CD4-positive, alpha-beta T cell treated with Interleukin-17A for 1 hour (primary cell): ENCODE data around the gene SFMBT2.
A peak's percentile ranks its signal among the peaks of the same experiment; 100 is the strongest.
"Not testable (repeated sequence)": the region's sequence is repeated elsewhere in the genome, so short reads cannot be mapped to it uniquely, and the experiment has no call there.

ENCODE experiments used
- DNase-seq: peaks from one replicate; pipeline ENCODE4 v3.0.0-alpha.2; 2020

The SFMBT2 gene

DNA sequence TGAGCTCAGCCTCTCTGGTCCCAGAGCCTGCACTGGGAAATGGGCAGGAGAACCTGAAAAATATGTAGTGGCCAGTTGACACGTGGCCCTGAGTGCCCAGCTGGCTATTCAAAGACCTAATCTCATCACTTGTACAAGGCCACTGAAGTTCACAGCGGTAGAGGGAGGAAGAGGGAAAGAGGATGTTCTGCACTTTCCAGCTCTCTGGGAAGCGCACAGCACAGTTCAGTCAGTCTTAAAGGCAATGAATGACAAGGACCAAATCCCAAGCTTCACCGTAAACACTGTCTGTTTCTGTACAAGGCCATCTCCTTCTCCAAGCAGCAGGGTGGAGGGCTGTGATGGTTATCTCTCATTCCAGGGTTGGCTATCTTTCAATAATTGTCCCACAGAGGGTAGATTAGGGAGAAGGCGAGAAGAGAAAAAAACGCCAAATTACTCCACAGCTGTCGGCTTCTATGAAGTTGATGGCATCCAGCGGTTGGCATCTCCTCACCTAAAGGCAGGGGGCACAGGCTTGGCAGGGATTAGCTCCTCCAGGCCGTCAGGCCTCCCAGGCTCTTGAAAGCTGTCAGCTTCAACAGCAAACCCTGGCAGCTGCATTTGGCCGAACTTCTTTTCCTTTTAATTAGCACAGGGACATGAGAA lies 10.6 kb downstream of the SFMBT2 start:
- no peak for DNase-seq

DNA sequence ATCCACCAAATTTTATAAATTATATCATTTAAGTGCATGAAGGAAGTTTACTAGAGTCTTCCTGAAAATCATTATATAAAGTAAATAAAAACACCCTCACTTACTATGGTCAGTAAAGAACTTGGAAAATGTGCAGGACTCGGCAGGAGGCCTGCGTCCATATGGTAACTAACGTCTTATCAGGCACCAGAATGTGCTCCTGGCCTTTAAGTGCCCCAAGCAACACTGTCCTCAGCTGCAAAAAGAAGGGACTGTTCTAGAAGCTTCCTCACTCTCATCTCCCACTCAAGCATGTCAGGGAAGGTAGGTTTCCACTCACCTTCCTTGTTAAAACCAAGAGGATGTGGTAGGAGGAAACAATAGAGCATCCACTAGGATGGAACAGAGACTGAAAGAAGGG lies 11.3 kb downstream of the SFMBT2 start:
- DNase-seq: no peak

DNA sequence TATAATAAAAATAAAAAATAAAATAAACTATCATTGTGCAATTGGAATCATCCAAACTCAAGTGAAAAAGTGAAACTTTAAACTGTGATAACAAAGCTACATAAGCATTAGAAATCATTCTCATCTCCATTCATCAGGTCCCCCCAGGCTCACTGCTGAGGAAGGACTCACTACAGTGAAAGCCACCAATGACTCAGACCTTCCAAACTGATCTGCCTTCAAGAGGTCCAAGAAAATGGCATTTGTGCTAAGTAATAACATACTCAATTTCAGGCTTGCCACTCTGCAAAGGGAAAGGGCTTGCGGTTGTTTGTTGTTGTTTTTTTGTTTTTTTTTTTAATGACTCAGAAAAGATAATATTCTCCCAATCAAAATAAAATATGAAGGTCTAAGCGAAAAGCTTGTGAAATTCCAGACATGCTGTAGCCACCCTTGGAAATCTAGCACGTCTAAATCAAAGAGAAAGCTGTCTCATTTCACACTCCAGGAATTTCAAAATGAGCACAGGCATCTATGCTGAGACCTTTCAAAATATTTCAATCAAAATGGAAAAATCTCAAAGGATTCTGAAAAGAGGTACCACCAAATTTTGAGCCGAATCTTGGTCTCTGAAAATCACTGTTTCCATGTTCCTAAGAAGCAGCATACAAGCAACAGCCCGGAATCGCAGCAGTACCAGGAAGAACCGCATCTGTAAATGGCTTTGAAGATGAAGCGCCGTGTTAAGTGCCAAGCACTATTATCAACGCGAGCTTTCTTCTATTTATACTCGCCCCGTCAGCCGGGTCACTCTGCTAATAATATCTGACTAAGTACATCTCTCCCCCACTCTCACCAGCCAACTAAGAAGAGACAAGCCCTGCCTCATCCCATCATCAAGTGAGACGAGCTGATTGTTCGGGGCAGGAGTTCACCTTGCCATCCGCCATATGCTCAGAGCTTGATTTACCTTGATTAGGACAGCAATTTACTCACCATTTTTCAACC lies 13.5 kb downstream of the SFMBT2 start:
- no peak for DNase-seq

DNA sequence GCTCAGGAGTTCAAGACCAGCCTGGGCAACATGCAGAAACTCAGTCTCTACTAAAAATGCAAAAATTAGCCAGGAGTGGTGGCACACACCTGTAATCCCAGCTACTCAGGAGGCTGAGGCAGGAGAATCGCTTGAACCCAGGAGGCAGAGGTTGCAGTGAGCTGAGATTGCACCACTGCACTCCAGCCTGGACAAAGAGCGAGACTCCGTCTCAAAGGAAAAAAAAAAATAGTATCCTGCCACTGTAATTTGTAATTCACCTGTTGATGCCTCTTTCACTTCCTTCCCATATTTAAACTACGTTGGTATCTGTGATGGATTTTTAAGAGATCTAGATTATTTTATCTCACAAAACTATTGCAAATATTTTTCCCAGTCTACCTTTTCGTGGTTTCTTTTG lies 18.5 kb downstream of the SFMBT2 start:
- not testable (repeated sequence) for DNase-seq

DNA sequence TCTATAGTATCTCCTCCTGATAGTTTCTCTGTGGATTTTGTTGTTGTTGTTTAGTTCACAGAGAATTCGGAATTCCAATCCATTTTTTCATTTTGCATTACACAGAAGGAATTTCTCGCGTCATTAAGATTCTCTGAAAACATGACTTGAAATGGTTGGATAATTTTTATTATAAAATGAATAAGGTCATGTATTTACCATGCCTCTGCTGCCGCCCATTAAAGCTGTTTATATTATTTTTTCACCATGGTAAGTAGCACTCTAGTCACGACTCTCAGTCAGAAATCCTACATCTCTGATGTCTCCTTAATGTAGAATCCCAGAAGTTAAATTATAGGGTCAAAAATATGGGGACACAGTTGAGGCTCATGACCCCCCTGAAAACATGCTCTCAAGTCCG lies 19.1 kb downstream of the SFMBT2 start:
- DNase-seq: no peak

DNA sequence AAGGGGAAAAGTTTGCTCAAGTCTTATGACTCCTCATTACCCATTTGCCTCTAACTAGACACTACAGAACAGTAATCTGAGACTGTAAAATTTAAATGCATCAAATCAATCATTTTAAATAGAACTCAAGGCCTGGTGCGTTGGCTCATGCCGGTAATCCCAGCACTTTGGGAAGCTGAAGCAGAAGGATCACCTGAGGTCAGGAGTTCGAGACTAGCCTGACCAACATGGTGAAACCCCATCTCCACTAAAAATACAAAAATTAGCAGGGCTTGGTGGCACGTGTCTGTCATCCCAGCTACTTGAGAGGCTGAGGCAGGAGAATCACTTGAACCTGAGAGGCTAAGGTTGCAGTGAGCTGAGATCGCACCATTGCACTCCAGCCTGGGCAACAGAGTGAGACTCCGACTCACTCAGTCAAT lies 20.1 kb downstream of the SFMBT2 start:
- not testable (repeated sequence) for DNase-seq

DNA sequence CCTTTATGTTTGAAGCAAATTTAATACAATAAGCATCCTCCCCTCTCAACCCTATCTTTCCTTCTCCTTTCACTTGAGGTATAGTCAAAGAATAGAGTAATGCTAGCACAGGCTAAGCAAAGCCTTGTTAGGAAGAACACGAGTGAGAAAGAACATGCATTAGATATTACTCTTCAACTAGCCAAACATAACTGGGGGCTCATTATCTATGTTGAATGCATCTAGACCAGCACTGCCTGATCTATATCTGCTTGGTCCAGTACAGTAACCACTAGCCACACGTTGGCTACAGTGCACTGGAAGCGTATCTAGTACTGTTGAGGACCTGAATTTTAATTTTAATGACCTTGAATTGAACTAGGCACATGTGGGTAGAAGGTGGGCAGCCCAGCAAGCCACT lies 21.0 kb downstream of the SFMBT2 start:
- DNase-seq: no peak

DNA sequence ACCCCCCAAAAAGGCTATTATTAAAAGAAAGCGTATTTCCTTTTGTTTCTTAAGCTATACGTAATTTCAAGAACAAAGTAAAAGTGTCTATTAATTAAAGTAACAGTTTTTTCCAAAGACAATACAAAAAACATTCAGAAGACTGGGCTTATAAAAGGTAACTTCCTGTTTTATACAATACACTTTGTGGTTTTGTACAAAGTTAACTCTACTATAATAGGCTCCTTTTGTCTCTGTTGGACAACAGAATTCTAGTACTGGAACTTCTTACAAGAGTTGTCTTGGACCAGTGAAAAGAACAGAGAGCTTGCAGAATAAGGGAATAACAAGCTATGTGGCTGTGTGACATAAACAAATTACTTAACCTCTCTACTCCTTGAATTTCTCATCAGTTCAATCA lies 21.5 kb downstream of the SFMBT2 start:
- DNase-seq: no peak

DNA sequence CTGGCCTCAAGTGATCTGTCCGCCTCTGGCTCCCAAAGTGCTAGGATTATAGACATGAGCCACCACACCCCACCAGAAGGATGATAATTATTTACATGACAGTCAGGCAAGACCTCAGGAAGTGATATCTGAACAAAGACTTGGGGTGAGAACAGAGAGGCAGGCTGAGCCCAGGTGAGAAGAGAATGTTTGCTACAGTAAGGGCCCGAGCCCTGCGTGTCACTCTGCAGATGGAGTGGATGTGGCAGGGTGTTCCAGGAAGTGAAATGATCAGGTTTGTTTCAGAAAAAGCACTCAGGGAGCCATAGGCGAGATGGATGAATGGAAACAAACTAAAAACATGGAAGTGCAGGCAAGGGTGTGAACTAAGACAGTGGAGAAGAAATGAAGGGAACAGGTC lies 22.2 kb downstream of the SFMBT2 start:
- peak; percentile 33 for DNase-seq

DNA sequence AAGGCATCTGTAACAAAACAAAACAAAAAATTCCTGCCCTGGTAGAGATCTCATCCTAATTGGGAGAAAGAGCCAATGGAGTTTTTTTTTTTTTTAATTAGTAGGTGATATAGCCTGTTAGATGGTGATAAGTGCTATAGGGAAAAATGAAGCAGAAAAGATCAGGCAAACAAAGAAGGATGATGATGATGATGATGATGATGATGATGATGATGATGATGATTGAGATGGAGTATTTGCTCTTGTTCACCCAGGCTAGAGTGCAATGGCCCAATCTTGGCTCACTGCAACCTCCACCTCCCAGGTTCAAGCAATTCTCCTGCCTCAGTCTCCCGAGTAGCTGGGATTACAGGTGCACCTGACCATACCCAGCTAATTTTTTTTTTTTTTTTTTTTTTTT lies 22.7 kb downstream of the SFMBT2 start:
- not testable (repeated sequence) for DNase-seq

DNA sequence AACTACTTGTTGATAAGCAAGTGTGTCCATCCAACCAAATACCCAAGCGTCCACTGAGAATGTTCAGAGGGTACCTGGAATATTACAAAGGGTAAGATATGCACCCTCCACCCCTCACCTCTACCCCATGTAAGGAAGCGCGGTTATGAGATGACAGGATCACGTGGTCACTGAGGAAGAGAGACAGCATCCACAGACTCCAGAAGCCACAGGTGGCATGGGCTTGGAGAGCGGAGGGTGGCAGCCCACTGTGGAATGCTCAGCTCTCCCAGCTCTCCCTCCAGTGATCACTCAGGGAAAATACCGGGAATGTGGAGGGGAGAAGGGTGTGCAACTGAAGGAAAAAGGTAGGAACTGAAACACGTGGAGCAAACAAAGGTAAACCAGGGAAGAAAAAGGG lies 25.7 kb downstream of the SFMBT2 start:
- no peak for DNase-seq

DNA sequence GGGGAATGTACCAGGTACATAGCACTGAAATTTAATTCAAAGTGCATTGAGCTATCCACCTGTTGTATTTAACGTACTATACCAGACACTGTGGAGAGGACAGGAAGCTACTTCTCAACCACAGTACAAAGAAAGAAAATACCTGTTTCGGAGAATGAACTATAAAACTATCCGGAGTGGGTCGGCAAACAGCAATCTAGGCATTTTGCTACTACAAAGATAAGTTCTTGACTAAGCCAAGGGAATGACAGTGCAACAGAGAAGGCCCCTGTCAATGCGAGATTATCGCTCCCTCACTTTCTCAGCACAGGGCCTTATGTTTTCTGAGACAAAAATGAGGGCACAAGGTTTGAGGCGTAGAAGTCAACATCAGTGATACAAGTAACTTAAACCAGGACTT lies 27.4 kb downstream of the SFMBT2 start:
- no peak for DNase-seq

DNA sequence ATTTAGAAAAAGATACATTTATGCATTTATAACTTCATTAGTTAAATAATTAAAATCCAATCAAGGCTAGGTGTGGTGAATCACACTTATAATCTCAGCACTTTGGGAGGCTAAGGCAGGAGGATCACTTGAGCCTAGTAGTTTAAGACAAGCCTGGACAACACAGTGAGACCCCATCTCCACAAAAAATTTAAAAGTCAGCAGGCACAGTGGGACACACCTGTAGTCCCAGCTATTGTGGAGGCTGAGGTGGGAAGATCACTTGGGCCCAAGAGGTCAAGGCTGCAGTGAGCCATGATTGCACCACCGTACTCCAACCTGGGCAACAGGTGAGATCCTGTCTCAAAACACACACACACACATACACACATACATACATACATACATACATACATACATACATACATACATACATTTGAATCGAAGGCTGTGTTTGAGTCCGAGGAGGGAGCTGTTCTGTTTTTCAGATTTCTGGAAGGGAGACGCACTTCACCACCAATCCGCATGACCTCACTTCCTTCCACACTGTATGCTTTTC lies 30.1 kb downstream of the SFMBT2 start:
- no peak for DNase-seq

DNA sequence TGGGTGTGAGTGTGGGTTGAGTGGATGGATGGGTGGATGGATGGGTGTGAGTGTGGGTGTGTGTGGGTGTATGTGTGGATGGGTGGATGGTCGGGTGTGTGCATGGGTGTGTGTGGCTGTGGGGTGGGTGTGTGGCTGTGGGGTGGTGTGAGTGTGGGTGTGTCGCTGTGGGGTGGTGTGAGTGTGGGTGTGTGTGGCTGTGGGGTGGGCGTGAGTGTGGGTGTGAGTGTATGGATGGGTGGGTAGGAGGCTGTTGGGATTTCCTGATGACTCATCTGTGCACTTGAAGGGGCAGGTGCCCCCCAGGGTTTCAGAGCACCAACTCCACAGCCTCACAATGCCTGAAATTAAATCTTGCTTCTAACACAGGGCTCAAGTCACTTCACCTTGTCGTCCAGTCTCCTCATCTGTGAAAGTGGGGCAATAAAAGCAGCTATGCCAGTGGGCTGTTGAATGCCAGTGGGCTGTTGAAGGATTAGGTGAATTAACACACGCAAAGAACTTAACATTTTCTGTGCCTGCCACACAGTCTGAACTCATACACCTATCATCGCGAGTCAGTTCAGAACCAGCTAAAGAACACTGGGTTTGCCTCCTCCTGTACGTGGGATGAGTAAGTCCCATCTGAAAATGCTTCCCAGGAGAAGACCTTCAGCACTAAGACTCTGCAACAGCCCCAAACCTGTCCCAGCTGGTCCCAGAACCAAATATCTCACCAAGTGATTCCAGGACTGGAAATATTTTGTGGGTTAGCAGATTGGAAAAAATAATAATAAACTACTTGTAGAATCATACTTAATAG lies 32.0 kb downstream of the SFMBT2 start:
- DNase-seq: peak; percentile 16

DNA sequence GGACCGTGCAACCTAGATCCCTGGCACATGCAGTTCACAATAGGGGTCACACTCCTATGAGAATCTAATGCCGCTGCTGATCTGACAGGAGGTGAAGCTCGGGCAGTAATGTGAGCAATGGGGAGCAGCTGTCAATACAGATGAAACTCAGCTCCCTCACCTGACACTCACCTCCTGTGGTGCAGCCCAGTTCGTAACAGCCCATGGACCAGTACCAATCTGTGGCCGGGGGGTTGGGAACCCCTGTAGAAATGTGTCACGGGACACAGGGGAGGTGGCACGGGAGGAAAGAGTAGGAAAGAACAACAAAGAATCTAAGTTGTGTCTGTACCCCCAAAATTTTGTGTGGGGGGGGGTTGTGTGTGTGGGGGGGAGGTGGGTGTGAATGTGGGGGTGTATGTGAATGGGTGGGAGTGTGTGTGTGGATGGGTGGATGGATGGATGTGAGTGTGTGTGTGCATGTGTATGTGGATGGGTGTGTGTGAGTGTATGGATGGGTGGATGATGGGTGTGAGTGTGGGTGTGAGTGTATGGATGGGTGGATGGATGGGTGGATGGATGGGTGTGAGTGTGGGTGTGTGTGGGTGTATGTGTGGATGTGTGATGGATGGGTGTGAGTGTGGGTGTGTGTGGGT lies 33.1 kb downstream of the SFMBT2 start:
- DNase-seq: no peak

DNA sequence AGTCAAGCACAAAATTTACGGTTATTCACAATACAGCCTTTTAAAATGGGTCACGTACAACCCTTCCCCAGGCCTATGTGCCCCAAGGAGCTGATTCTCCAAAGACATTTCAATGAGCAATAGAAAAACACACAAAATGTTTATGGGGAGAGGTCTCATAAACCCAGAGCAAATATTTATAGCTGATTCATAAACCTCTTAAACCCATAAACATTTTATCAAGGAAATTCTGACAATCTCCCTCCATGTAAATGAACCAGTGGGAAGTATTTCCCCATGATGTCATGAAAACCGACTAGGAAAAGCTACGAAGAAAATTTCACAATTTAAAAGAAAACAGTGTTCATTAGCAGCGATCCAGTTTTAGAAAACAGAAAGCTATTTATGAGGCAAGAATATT lies 36.0 kb downstream of the SFMBT2 start:
- DNase-seq: no peak

DNA sequence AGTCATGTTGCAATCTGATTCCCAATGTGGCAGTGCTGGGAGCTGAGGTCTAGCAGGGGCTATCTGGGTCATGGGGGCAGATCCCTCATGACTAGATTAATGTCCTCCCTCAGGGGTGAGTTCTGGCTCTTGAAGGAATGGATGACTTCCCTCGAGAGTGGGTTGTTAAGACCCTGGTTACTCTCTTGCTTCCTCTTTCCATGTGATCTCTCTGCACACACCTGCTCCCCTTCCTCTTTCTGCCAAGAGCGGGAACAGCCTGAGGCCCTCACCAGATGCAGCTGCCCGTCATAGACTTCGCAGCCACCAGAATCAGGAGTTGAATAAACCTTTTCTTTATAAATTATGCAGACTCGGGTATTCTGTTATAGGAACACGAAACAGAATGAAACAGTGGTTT lies 37.8 kb downstream of the SFMBT2 start:
- DNase-seq: no peak

DNA sequence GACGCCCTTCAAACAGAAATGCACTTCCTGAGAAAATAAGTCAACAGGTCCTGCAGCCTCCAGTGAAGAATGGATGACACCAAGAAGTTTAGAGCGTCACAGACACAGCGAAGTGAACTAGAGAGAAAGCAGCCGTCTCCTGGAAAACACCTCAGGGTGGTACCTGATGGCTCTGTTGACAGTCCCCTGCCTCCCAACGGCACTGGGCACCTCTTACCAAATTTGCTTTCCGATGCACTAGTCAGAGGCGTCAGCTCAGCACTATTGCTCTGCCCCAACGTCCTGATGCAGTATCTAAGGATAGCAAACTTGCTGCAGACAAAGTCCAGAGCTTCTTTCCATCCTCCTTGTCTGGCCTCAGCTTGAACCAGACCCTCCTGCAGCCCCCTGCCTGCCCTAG lies 38.3 kb downstream of the SFMBT2 start:
- no peak for DNase-seq

DNA sequence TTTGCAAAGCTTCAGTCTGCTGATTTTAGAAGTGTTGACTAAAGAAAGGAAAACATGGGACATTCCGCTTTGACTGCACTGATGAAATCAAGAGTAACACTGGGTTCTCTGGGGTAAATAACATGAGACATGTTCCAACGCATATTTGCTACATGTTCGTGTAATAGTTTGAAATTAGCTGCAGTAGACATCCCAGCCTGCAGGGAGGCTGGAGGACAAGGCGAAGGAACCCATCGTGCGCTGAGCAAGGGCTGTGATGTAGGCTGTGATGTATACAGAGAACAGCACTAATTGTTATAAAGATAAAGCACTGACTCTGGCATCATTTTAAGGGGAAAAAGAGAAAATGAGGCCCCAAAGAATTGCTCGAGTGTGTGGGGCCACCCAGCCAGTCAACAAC lies 40.3 kb downstream of the SFMBT2 start:
- no peak for DNase-seq

DNA sequence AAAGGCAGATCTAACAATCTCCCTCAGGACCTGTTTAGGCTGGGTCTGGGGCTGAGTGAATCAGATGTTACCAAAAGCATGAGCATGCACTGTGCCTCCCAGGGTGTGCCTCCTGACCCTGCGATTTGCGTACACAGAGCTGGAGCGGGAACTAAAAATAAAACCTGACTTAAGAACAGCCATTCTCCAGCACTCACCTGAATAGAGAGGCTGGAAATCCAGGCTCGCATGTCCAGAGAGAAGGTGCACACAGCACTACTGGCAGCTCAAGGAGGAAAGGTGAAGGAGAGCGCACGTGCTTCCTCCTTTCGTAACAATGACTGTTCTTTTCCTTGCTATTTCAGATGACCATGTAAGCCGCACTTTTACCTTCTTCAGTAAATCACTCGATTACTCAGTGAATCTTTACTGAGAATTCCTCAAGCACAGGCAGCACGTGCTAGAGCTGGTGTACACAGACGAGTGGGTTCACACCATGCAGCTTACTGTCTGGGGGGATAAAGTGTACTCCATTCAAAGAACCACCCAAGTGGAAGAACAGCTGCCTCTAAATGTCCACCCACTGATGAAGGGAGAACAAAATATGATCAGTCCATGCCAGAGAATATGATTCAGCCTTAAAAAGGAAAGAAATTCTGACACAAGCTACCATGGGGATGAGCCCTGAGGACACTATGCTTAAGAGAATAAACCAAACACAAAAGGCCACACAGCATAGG lies 45.6 kb downstream of the SFMBT2 start:
- no peak for DNase-seq

DNA sequence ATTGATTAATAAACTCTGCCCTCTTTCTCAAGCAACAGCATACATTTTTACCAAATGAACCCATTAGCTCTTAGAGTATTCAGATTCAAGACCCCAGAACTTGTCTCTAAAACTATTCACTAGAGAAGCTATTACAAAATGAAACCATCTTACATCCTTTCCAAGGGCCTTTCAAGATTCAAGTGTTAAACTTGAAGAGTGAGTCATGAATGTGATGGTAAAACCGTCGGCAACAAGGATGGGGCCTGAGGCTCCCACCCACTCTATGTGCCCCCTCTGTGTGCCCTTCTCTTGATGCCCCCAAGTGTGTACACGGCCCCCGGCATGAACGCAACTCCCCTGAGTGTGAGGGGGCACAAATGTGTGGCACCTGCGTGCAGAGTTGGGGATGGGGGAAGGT lies 46.4 kb downstream of the SFMBT2 start:
- DNase-seq: no peak

DNA sequence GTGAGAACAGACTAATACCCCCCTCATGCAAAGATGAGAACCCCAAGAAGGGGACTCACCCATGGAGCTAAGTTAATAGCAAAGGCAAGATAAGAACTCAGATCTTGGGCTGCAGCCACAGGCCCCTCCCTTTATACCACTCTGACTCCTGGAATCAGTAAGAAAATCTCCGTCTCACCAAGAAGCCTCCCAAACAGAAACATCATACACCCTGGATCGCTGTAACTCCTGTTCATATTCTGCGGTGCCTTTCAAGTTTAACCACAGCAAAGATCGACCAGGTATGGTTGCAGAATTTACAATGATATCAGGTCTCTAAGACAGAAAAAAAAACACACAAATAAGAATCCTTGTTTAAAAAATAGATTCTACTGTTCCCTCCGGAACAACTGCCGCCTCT lies 47.1 kb downstream of the SFMBT2 start:
- DNase-seq: no peak
